NOMO-1 treated with dmso at 0.1 percent for 144 hours (cell line): ENCODE data around the gene METAP1D.

Experiments used
- DNase-seq: peaks from one replicate; lab custom pipeline; 2025; ENCODE audit not compliant: unreplicated experiment; lab: John Stamatoyannopoulos, UW

Gene METAP1D

DNA sequence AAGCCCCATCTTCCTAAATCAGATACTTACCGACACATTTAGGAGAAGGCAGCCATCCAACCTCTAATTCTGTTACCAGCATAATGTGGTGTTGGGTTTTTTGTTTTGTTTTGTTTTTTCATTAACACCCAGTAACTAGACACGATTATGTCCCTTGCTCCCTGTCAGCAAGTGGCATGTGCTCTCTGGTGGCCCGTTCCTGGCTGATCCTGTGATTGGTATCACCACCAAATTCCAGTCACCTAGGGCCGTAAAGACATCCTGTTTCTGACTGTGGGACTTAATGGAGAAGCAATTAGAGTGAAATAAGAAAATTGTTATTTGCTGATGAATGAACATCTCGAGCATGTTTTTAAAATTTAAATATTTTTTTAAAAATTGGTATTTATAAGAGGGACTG is 79.7 kb downstream of the METAP1D start:
- no peak for DNase-seq

GRCh38 chr2:172079838-172080640 is 80.3 kb downstream of the METAP1D start:
- peak; percentile 77 for DNase-seq

- DNase-seq = no peak
Observed at GRCh38 chr2:172080641-172081220, 81.0 kb downstream of the METAP1D start.

DNA sequence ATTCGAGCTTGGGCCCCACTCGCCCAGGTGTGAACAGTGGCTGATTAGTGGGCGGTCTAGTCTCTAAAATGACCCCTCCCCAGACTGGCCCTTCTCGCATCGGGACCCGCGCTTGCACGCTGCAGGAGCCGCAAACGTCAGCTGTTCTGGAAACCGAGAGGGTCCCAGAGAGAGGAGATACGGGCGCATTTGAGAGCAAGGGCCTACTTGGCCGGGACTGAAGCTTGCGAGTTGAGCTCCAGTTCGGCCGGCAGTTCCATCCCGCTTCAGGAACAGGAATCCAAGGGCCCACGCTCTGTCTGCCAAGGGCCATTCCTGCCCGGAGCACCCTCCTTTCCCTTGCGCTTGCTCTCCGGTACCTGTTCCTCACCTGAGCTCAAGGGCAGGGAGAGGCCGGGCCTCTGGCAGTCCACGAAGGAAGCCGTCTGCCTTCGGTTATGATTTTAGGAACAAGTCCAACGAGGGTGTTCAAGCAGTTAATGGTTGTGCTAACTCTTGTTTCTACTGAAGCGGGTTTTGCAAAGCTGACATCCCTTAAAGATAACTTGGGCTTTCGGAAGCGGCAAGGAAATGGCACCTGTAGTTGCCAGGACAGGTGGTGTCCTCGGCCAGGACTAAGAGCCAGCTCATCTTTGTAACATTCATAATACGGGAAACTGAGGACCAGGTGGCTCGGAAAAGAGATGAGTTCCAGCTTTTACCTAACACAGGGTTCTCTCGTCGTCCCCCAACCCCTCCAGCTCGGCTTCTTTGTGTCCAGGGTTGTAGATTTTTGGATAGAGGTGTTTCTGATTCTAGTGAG is 81.7 kb downstream of the METAP1D start:
- no peak for DNase-seq

DNA sequence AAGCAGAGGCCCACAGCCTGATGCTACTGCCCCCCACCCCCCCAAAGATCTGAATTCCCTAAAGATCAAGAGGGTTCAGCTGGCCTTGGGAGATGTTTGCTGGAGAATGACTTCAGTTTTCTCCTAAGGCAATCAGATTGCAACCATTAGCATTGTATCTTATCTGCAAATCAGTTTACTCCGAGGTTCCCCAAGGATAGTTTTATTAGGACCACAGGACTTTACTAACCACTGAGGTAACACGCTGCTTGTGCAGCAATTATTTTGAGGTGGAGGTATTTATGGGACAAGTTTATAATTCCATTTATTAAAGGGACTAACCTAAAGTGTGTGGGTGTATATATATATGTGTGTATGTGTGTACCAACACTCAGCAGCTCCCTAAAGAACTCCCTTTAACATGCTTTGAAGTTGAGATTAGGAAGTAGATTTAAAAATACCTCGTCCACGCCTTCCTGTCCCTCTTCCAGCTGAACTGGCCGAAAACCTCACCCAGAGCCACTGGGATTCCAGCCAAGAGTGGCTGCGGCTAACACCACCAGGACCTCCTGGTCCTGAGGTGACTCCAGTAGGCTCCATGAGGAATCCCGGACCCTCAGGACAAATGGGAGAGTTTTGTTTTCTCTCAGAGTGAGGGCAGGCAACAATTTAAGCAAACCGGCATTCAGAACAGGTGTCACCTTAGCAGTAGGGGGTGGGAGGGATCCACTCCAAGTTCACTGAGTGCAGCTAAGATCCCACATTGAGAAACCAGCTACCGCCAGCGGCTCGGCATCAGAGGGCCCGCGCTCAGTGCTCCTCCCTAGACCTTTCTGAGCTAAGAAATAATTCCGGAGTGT is 82.6 kb downstream of the METAP1D start:
- no peak for DNase-seq

DNA sequence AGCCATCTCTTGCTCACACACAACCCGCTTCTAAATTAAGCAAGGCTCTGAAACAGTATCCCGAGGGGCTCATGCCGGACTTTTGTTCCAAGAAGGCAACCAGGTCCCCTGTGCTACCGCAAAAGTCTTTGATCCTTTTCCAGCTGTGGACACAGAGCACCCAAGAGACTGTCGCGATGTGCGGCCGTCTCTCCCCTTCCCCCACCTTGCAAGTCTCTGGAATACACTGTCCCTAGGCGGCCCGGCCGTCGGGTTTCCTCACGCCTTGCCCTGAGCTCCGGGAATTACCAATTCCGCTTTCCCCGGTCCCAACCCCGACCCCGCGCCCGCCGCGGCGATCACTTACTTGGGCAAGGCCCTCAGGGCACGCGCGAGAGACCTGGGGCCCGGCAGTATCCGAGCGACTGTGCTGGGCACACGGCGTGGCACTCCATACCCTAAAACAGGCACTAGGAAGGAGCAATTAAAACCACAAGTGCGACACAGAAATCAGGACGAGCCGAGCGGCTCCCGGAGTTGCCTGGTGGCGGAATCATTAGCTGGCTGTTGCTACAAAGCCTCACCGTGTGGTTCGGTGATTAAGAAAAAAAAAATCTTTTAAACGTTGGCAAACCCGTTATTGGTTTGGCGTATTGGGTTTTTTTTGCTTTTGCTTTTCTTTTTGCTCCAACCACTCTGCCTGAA is 83.3 kb downstream of the METAP1D start:
- DNase-seq = no peak

DNA sequence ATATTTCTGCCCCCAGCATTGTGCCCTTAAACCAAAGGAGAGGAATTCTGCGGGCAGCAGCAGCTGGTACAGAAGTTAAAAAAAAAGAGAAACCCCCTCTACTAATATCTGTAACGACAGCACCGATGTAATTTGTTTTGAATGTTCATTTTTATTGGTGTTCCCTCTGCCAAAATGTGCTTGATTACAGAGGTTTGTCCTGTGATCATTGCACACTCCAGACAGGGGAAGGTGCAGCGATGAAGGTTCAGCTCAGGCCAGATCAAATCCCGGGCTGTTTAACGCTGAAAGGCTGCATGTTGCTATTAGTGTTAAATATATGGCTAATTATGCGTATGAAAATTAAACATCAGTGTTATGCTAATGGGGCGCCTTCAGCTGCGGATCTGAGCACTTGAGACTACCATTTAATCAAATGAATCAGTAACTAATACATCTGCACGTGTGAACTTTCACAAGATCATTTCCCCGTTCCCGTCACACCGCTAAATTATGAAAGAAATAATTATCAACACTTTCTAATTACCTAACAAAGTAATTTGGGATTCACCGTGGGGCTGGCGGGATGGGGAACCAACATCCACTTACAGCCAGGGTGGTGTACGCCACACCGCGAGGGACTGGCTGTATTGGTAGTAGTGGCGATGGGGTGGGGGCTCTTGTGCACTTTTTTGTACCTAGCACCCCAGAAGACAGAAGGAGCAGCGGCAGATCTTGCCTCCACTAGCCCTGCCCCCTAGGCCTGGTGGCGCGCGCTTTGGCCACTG is 84.1 kb downstream of the METAP1D start:
- DNase-seq = no peak

GRCh38 chr2:172084395-172084644 is 84.6 kb downstream of the METAP1D start:
- DNase-seq = no peak

GRCh38 chr2:172084645-172085459 is 85.1 kb downstream of the METAP1D start:
- DNase-seq = peak; percentile 59

DNA sequence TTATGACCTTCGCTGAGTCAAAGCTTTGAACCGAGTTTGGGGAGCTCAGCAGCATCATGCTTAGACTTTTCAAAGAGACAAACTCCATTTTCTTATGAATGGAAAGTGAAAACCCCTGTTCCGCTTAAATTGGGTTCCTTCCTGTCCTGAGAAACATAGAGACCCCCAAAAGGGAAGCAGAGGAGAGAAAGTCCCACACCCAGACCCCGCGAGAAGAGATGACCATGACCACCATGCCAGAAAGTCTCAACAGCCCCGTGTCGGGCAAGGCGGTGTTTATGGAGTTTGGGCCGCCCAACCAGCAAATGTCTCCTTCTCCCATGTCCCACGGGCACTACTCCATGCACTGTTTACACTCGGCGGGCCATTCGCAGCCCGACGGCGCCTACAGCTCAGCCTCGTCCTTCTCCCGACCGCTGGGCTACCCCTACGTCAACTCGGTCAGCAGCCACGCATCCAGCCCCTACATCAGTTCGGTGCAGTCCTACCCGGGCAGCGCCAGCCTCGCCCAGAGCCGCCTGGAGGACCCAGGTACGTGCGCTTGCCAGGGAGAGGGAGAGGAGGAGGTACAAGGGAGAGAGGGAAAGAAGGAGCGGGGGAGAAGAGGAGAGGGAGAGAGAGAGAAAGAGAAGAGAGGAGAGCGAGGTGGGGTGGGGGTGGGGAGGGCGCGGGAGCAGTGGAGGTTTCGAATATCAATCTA is 85.9 kb downstream of the METAP1D start, which contains the start of gene DLX1:
Gene DLX1, plus strand, starts transcription at position 48 of the 700 bp plus-strand sequence. Its CDS starts 171 bp downstream, at position 219.
- no peak for DNase-seq

GRCh38 chr2:172086241-172087206 is 86.8 kb downstream of the METAP1D start:
- peak; percentile 30 for DNase-seq

DNA sequence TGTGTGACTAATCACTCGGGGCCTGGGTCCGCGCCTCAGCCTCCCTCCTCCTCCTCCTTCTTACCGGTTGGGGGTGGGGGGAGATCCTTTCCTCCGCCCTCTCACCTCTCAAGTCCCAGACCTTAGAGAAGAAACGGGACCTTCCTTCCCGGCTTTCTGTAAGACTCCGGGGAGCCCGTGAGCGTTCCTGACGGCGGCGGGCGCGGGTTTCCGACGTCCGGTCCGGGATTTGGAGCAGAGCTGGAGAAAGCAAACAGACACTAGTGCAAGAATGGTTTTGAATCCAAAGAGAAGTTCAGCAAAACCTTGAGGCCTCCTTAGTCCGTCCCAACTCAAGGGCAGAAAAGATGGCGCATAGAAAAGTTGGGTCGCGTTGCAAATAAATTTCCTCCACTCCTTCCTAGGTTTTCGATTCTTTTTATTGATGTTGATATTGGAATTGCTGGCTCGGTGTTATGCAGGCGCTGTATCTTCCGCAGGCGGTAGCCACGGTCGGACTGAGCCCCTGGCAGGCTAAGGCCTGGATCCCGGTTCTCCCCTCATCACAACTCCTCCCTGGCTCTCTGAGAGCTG is 87.5 kb downstream of the METAP1D start:
- no peak for DNase-seq

DNA sequence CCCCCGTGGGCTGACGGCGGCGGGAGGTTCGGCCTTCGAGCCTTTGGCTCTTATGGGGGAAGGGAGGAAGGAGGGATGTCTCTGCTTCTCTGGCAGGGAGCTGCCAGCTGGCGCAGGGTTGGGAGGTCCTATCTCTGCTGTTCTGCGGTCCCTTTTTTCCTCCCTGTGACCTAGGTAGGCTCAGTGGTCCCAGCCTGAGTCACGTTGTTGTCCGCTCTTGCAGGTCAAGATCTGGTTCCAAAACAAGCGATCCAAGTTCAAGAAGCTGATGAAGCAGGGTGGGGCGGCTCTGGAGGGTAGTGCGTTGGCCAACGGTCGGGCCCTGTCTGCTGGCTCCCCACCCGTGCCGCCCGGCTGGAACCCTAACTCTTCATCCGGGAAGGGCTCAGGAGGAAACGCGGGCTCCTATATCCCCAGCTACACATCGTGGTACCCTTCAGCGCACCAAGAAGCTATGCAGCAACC is 88.1 kb downstream of the METAP1D start:
- DNase-seq = no peak

DNA sequence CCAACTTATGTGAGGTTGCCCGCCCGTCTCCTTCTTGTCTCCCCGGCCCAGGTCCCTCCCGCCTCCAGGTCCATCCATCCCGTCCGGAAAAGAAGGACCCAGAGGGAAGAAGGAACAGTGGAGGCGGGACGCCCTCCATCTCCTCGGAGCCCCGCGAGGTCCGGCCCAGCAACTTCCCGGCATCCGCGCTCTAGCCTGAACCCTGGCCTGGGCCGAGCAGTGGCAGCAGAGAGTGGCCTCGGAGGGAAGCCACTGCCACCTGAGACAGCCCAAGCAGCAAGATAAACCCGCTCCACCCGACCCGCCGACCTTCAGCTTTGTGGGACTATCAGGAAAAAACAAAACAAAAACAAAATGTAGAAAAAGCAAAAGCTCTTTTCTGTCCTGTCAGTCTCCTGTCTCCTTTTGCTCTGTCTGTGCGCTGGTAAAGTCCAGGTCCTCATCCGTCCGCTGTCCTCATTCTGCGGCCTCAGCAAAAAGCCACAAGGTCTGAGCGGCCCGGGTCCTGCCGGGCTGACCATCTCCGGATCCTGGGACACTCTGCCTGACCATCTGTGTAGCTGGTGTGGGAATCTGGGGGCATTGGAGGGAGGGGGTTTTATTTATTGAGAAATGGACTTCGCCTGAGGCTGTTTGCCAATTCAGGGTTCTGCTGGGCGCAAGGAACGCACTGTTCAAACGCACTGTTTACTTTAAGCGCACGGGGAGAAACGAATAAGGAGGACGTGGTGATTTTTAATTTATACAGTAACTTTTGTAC is 88.7 kb downstream of the METAP1D start:
- DNase-seq = no peak

DNA sequence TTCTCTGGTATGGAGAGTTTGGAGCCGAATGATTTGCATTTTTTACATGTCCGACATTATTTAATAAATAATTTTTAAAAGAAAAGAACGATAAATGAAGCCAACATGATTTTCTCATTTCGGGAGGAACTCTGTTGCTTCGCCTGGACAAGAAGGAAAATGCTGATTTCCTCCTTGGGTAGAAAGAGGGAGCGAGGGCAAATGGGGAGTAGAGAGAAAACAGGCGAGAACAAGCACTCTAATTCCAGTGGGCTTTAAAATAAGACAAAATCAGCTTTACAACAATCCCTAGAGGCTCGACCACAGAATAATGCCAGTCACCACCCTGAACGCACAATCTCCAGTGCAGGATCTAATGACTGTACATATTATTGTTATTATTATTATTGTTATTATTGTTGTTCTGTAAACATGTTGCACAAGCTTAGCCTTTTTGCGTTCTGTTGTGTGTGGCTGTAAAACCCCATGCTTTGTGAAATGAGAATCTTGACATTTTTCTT is 89.3 kb downstream of the METAP1D start:
- no peak for DNase-seq

DNA sequence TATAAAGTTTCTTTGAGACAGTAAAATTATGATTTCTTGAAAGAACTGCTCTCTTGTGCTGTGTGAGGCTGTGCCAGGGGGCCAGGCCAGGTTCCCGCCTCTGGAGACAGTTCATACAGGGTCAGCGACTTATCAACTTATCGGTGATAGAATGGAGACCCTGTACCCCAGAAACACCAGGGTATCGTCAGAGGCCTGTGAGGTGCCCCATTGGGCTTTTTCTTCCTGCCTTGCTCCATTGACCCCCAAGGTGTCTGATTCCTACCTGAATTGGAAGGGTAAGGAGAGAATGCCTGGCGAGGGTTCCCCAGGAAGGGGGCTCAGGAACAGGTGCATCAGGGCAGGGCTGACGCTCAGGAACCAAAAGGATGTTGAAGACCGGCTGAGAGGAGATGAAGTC is 89.9 kb downstream of the METAP1D start:
- no peak for DNase-seq
